Superior temporal gyrus (tissue), 1 donor: ENCODE data around the gene CCDC32.

Source experiments
- DNase-seq: peaks from one replicate; pipeline ENCODE4 v3.0.0-alpha.2; 2016; ENCODE audit errors: extremely low spot score

The CCDC32 gene

DNA sequence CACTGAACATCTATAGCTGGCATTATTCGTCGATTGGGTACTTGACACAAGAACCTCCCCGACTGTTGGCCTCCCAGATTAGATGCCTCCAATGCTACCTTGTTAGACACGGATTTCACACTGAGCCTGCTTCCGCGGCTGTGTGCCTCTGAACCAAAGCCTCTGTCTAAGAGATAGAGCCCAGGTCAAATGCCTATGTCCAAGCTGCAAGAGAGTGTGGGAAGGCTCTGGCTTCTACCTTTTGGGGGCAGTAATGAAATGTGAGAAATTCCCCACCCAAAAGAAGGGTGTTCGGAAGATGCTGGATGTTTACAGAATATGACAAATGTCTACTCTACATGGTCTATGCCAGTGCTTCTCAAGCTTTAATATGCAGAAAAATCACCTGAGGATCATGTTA, 2.3 kb upstream of the CCDC32 start:
- DNase-seq = no peak

DNA sequence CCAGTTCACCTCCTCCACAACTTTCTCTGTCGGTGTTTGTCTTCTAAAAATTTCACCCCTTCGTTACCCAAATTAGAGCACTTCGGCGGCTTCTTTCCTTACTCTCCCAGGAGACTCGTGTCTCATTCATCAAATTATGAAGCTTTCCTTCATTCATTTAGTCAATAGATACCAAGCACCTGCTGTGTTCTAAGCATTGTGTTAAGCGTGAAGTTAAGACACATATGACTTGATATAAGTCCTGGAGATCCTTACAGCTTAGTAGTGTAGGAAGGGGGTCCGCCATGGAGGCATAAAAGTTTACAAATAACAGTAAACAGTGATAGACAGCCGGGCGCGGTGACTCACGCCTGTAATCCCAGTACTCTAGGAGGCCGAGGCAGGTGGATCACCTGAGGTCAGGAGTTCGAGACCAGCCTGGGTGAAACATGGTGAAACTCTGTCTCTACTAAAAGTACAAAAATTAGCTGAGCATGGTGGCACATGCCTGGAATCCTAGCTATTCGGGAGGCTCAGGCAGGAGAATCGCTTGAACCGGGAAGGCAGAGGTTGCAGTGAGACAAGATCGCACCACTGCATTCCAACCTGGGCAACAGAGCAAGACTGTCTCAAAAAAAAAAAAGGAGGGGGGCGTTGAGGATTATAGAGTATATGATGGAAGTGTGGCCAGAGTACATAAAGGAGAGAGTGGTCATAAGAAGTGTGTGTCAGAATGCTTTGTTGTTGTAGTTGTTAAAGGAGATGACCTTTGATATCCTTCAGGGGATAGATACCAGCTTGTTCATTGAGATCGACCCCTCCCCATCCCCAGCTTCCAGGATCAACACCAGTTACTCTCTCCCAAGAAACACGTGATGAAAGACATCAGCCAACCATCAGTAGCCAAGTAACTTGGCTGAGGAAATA, 744 bp upstream of the CCDC32 start:
- DNase-seq = no peak

- DNase-seq = no peak
Observed at GRCh38 chr15:40563426-40563825, 1.4 kb downstream of the CCDC32 start.

DNA sequence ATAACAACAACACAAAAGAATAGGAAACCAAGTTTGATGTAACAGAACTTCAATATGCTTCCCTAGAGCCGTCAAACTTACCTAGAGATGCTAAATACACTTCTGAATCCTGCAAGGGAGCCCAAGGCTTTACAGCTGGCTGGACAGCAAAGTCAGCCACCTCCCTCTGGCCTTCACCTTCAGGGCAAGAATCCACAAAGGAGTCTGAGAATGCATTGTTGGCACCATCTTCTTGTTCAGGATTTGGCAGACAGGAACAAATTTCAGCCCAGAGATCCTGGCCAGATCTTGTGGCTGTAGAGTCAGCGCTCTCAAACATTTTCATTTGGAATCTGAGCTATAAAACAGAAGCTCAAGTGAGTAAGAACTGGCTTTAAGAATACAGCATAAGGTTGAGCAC, 2.2 kb downstream of the CCDC32 start:
- DNase-seq = no peak

DNA sequence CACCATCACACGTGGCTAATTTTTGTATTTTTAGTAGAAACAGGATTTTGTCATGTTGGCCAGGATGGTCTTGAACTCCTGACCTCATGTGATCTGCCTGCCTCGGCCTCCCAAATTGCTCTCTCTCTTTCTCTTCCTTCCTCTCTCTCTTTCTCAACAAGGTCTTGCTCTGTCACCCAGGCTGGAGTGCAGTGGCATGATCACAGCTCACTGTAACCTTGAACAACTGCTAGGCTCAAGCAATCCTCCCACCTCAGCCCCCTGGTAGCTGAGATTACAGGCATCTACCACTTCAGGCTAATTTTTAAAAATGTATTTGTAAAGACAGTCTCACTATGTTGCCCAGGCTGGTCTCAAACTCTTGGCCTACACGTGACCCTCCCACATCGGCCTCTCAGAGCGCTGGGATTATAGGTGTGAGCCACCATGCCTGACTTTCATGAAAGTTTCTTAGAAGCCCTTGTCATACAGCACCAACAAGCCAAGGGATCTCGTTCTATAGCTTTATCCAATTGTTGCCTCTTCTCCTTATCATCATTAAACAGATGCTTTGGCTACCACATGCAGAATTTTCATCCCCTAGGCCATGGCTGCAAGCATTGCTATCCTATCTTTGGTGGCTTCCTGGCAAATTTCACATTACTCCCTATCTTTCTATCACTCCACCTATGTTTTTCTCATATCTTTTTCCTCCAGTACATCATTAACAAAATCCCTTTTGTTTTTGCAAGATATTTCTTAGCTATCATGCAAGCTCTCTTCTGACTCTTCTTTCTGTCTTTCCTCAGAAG, 5.7 kb downstream of the CCDC32 start:
- DNase-seq = no peak

DNA sequence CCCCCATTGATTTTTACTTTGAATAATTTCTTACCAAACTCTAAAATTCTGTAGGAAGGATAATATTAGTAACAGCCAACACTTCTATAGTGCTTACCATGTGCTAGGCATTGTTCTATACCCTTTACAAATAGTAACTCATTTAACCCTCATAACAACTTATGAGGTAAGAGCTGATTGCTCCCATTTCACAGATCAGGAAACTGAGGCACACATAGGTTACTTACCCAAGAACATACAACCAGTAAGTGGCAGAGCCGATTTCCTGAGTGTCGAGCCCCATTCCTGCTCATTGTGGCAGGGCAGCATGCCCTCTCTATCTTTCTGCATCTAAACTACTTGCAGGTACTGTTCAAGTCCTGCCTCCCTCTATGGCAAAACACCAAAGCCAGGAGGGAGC, 9.0 kb downstream of the CCDC32 start:
- DNase-seq = no peak

DNA sequence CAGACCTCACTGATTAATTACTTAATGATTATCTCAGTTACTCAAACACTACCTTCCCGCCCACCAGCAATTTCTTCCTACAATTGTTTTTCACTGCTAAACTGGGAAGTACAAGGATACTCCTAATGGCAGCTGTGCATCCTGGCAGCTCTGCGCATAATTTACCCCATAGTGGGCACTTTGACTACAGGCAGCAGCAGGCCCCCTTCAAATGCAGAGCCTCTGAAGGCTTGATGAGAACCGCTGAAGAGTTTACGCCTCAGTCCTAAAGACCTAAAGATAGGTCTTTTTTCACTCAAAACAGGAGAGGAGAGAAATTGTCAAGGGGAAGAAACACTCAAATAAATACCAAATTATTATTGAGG, 10.7 kb downstream of the CCDC32 start:
- DNase-seq = no peak

GRCh38 chr15:40550341-40551037, 14.4 kb downstream of the CCDC32 start:
- DNase-seq = no peak

DNA sequence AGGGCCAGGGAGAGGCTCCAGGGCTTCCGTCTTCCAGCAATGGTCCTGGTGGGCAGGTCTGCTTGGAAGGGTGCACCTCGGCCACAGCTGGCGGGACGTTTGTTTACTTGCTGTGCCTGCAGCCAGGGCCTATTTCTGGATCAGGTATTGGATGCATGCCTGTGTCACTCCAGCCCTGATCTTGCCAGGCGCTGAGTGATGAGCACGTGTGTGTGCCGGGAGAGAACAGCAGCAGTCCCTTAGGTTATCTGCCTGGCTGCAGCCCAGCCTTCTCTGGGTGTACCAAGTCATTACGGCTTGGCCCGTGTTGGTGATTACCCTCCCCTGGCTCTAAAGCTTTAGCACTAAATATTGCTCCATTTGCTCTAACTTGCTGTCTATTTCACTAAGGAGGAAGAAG, 14.9 kb downstream of the CCDC32 start:
- no peak for DNase-seq

DNA sequence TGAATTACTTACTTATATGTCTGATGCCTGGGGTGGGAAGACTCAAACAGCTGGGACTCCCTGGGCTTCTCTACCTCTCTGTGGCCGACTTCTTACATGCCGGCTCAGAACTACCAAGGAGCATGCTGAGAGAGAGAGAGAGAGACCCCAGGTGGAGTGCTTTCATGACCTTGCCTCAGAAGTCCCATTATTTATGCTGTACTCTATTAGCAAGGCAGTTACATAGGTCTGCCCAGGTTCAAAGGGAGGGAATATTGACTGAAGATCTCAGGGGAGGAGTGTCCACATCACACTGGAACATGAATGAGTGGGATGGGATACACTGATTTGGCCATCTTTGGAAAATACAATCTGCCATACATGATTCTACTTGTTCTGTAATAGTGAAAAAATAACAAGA, 16.2 kb downstream of the CCDC32 start:
- DNase-seq = no peak

- no peak for DNase-seq
Observed at GRCh38 chr15:40545457-40545856, 19.4 kb downstream of the CCDC32 start.

DNA sequence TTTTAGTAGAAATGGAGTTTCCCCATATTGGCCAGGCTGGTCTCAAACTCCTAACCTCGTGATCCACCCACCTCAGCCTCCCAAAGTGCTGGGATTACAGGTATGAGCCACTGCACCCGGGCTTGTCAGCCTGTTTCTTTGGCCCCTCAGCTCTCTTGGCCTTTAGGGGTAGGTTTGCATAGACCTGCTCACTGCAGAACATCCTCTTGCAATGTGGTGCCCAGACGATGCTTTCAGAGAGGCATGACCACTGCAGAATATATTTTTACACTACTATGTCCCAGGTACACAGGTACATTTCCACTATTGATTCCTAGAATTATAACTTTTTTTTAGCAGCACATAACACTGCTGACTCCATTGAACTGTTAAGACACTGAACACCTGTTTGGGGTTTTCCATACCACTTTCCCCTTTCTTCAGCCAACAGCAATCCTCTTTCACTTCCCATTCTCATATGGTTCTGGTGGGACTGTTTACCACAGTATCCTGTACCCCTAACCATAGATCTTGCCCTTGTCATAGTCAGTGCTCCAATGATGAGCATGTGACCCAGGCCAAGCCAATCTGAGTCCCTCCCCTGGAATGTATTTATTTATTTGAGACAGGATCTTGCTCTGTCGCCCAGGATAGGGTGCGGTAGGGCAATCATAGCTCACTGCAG, 21.1 kb downstream of the CCDC32 start:
- no peak for DNase-seq

DNA sequence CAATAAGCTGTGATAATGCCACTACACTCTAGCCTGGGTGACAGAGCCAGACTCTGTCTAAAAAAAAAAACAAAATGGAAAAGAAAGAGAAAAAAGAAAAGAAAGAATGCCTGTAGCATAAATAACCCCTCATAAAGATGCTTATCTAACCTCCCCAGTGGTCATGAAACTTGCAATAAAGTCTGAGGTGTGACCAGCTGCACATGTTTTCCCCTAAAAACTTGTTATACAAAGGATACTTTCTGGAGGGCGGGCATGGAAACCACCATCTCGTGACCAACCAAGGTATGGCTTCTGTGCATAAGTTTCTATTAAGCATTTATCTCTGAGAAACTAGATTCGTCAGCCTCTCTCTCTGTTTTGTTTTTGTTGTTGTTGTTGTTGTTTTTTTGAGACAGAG, 21.8 kb downstream of the CCDC32 start:
- no peak for DNase-seq

GRCh38 chr15:40538976-40539375, 25.9 kb downstream of the CCDC32 start:
- DNase-seq = no peak

- DNase-seq = no peak
Observed at GRCh38 chr15:40536501-40536900, 28.3 kb downstream of the CCDC32 start.

DNA sequence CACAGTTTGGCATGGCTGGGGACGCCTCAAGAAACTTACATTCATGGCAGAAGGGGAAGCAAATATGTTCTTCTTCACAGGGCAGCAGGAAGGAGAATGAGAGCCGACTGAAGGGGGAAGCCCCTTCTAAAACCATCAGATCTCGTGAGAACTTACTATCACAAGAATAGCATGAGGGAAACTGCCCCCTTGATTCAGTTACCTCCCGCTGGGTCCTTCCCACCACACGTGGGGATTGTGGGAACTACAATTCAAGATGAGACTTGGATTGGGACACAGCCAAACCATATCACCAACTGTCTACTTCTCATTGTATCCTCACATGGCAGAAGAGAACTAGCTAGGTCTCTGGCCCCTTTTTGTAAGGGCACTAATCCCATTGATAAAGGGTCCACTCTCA, 30.5 kb downstream of the CCDC32 start:
- no peak for DNase-seq

GRCh38 chr15:40533763-40534364, 31.0 kb downstream of the CCDC32 start:
- DNase-seq = no peak

- DNase-seq = no peak
Observed at GRCh38 chr15:40528801-40529200, 36.0 kb downstream of the CCDC32 start.

GRCh38 chr15:40525855-40526254, 39.0 kb downstream of the CCDC32 start:
- no peak for DNase-seq

GRCh38 chr15:40523611-40524010, 41.2 kb downstream of the CCDC32 start:
- DNase-seq = no peak

DNA sequence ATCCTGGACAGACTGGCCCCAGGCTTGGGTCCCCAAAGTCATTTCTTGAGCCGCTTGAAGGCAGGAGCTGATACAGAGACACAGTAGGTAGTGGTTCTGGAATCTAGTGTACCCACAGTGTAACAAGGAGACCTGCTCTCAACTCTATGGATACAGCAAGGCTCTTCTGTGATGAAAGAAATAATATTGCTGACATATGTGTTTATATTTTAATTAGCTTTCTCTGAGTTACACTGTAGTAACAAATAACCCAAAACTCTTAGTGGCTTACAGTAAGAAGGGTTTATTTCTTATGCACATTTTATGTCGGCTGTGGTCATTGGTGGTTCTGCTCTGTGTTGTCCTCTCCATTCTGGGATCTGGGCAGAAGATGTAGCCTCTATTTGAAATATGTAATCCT, 48.5 kb downstream of the CCDC32 start:
- no peak for DNase-seq

- no peak for DNase-seq
Observed at GRCh38 chr15:40513609-40514008, 51.2 kb downstream of the CCDC32 start.
